ENCODE data around the gene AFG3L2. TPM values are rescaled to one million over a fixed set of nuclear protein-coding genes. Genes with fewer than 3 reads are reported as not detected.

Gene AFG3L2
- total RNA-seq, 1 experiment from 2014 or later: 73.5 TPM

- peaks cover 0 to 5% of the 10 kb centered on the region in 2 experiments; a peak in 2 of 5 replicates for H3K9me3 Mint-ChIP-seq
- H3K4ac ChIP-seq (ENCODE audit: low read depth, low read length): no peak overlapping the region; the same call in 1 of the 2 replicates
- DNase-seq: no peak
- H3K27me3 ChIP-seq (ENCODE audit: insufficient read depth, low read length): no peaks in the 10 kb centered on the region
- no peak overlapping the region for H4K91ac ChIP-seq (ENCODE audit: insufficient read length, low read depth, low read length)
- no peaks in the 10 kb centered on the region for H3K27me3 Mint-ChIP-seq (ENCODE audit: low read depth)
- H3K27ac ChIP-seq (ENCODE audit: insufficient read length, low read depth, low read length): peak overlapping the region; percentile 88
- H3K14ac ChIP-seq (ENCODE audit: insufficient read depth, low read length): peak overlapping the region; percentile 72; the same call in 1 of the 2 replicates
- H3K4me2 ChIP-seq (ENCODE audit: insufficient read depth, insufficient read length, low read length): peak overlapping the region; percentile 33
- peak overlapping the region; percentile 93 to 98 (median 94) for H3K27ac Mint-ChIP-seq
- peaks cover 50 to 57% of the 10 kb centered on the region in 2 experiments for H3K4me1 Mint-ChIP-seq
- no peak overlapping the region for H4K5ac ChIP-seq (ENCODE audit: insufficient read length, low read depth, low read length)
- peaks cover 21 to 28% (median 25%) of the 10 kb centered on the region in 3 experiments for H3K36me3 Mint-ChIP-seq (ENCODE audit: insufficient read depth in 1 of 3, low read depth in 3 of 3)
- H2AK5ac ChIP-seq (ENCODE audit: insufficient read length, low read length): no peak overlapping the region
- H3K79me2 ChIP-seq (ENCODE audit: insufficient read depth, low read length): no peaks in the 10 kb centered on the region
- H4K20me1 ChIP-seq (ENCODE audit: control insufficient read depth, insufficient read depth, insufficient read length): no peaks in the 10 kb centered on the region
- H3K9me3 ChIP-seq (ENCODE audit: control insufficient read depth, low read depth, low read length): no peaks in the 10 kb centered on the region
- H3K79me1 ChIP-seq (ENCODE audit: insufficient read depth, low read depth, low read length, poor library complexity, severe bottlenecking): no peaks in the 10 kb centered on the region
- peak overlapping the region; percentile 78 for H3K18ac ChIP-seq (ENCODE audit: insufficient read length, low read depth, low read length)
- H3K23ac ChIP-seq (ENCODE audit: insufficient read length, low read depth, low read length): no peak overlapping the region
- H2AFZ ChIP-seq (ENCODE audit: low read length): no peak overlapping the region
- H3K56ac ChIP-seq (ENCODE audit: insufficient read length, low read depth, low read length): no peak overlapping the region
- no peak overlapping the region for H4K8ac ChIP-seq (replicated peaks; ENCODE audit: insufficient read length, low read depth, low read length)
- H3K9ac ChIP-seq (ENCODE audit: extremely low read depth, insufficient read length, low read length): no peak overlapping the region
- H2BK120ac ChIP-seq (ENCODE audit: low read depth, low read length, poor library complexity, severe bottlenecking): peak overlapping the region; percentile 15
- H2BK15ac ChIP-seq (ENCODE audit: low read depth, low read length): no peak overlapping the region
- no peak overlapping the region for H2BK20ac ChIP-seq (ENCODE audit: low read depth, low read length, poor library complexity, severe bottlenecking)
- no peaks in the 10 kb centered on the region for H3K23me2 ChIP-seq (ENCODE audit: insufficient read length, low read depth, low read length, poor library complexity, severe bottlenecking)
- no CpG with 5 or more reads among the region's 6 CpGs for WGBS (ENCODE audit: extremely low coverage, insufficient read length, low lambda C conversion rate)
- peaks cover 33% of the 10 kb centered on the region; the same call in 1 of the 2 replicates for H3K4me1 ChIP-seq (ENCODE audit: insufficient read depth, low read length)
- H2BK12ac ChIP-seq (ENCODE audit: insufficient read length, low read depth, low read length): no peak overlapping the region
- H2BK5ac ChIP-seq (ENCODE audit: insufficient read length, low read length): peak overlapping the region; percentile 9
- TF ChIP-seq CTCF (conservative IDR thresholded peaks at IDR 0.05): no peak
- peak overlapping the region; percentile 31 to 60 for H3K4me3 Mint-ChIP-seq
- peak overlapping the region; percentile 71 for H3T11ph ChIP-seq (ENCODE audit: low read length)
Measured at GRCh38 chr18:12336887-12337286, 40.1 kb downstream of the AFG3L2 start.
